Prostate gland (tissue), 2 donors: ENCODE measurements around the gene GAK. TPM values are rescaled to one million over a fixed set of nuclear protein-coding genes. Genes with fewer than 3 reads are reported as not detected.

Source experiments
- DNase-seq: peaks from one replicate; pipeline ENCODE4 v3.0.0-alpha.2; 2019; ENCODE audit warnings: low spot score
- H3K27ac ChIP-seq, 2 donors: fragments of 200-600 bp; sonication (generic); 2 replicates each; pipeline ENCODE4 v1.5.1; 2017 to 2019
- H3K27me3 ChIP-seq: fragments of 200-600 bp; sonication (generic); replicated peaks from 2 replicates; pipeline ENCODE4 v1.5.1; 2019; ENCODE audit not compliant: insufficient read depth
- H3K36me3 ChIP-seq, 2 donors: fragments of 200-600 bp; sonication (generic); 1 replicate in 1 of 2; 2 replicates in 1 of 2; pipeline versions ENCODE4 v1.5.1 to v1.8.1; 2017 to 2019
- H3K4me1 ChIP-seq: fragments of 200-600 bp; sonication (generic); replicated peaks from 2 replicates; pipeline ENCODE4 v1.5.1; 2019
- H3K4me3 ChIP-seq, 2 donors: fragments of 200-600 bp; sonication (generic); 2 replicates each; pipeline ENCODE4 v1.5.1; 2017 to 2019
- H3K9me3 ChIP-seq: fragments of 200-600 bp; sonication (generic); 2 replicates; pipeline ENCODE4 v1.5.1; 2017
- POLR2A ChIP-seq: fragments of 450-650 bp; IDR thresholded peaks from one replicate; pipeline ENCODE4 v1.6.1; 2016; ENCODE audit warnings: antibody characterized with exemption, mild to moderate bottlenecking
- POLR2AphosphoS5 ChIP-seq: sonication (generic); formaldehyde crosslinking; IDR thresholded peaks from one replicate; pipeline ENCODE4 v1.6.1; 2017; ENCODE audit warnings: antibody characterized with exemption
- WGBS: methylation state at CpG from one replicate; pipeline ENCODE4 v1.1.5; 2018; 5-methylcytosine and 5-hydroxymethylcytosine counted together
- intact Hi-C: fragments of 100-400 bp; cut with DNase I; formaldehyde crosslinking; loops from one replicate; pipeline ENCODE4 v1.14.2; 2022
- total RNA-seq, 2 donors: library from RNA; depleted of rRNA; stranded (reverse); fragments of >200 nt; gene quantifications; one replicate each; pipeline ENCODE4 v1.1.0, GENCODE V29; 2016
- TF ChIP-seq, protein P1 (sequence below), 4 experiments: fragments of 200-600 bp in 2 of 4; fragments of 450-650 bp in 2 of 4; sonication (generic) in 2 of 4; IDR thresholded peaks; 1 replicate in 3 of 4; 2 replicates in 1 of 4; pipeline ENCODE4 v1.5.1; 2016 to 2019; ENCODE audit warnings: antibody characterized with exemption in 4 of 4, mild to moderate bottlenecking in 2 of 4, moderate library complexity in 2 of 4

The GAK gene
- total RNA-seq, 2 donors from 2014 or later = 158 to 181 TPM

DNA sequence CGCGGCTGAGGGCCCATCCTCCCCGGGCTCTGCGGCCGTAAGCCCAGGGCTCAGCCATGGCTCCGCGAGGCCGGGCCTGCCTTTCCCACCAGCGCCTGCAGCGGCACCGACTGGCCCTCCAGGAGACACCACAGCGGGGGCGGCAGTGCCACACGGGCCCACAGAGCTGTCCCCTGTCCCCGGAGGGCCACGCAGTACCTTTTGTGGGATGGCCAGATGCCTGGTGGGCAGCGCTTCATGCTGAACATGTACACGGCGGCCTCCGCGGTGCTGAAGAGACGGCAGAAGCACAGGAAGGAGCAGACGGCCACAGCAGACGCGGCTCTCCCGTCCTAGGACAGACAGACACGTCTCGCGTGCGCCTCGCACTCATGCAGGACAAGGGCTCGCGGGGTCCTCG lies 50.4 kb downstream of the GAK start:
- intact Hi-C loops = no loop called here
- Histone ChIP-seq H3K27ac (no peak overlapping the region), H3K9me3 (no peaks in the 10 kb centered on the region), H3K4me3 (no peak overlapping the region), H3K4me1 (no peaks in the 10 kb centered on the region), H3K27me3 (no peaks in the 10 kb centered on the region), H3K36me3 (peaks cover 3 to 18% of the 10 kb centered on the region in 2 donors)
- DNase-seq = no peak
- TF ChIP-seq, protein P1, sequence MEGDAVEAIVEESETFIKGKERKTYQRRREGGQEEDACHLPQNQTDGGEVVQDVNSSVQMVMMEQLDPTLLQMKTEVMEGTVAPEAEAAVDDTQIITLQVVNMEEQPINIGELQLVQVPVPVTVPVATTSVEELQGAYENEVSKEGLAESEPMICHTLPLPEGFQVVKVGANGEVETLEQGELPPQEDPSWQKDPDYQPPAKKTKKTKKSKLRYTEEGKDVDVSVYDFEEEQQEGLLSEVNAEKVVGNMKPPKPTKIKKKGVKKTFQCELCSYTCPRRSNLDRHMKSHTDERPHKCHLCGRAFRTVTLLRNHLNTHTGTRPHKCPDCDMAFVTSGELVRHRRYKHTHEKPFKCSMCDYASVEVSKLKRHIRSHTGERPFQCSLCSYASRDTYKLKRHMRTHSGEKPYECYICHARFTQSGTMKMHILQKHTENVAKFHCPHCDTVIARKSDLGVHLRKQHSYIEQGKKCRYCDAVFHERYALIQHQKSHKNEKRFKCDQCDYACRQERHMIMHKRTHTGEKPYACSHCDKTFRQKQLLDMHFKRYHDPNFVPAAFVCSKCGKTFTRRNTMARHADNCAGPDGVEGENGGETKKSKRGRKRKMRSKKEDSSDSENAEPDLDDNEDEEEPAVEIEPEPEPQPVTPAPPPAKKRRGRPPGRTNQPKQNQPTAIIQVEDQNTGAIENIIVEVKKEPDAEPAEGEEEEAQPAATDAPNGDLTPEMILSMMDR (IDR thresholded peaks at IDR 0.05) = no peak
- no peak for TF ChIP-seq POLR2A
- no peak for TF ChIP-seq POLR2AphosphoS5
- WGBS = 93% methylated on average over 30 of the region's 34 CpGs

DNA sequence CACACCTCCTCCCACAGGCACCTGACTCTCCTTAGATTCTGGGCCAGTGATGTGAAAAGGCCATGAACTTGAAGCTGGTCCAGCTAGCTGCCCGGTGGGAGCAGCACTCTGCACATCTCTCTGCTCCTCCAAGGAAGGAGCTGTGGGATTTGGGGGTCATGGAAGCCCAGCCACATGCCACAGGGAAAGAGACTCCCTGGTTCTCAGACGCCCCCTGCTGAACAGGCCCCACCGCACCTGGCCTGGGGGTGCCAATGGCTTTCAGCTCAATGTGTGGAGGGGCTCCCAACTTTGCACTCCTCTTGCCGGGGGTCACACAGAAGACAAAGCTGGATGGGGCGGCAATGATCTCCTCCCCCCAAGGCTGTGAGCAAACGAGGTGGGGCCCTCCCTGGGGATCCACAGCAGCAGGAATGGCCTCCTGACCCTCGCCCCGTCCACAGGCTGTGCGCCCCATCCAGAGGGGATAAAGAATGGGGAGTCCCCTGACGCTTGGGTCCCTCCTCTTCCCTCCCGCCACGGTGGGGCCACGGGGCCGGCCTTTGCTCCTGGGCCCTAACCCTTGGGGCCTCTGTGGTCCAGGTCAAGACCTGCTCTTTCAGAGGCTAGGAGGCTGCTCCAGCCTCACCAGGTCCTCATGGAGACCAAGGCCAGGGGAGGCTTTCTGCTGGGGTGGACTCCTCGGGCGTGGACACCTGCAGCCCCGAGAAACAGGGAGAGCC lies 51.3 kb downstream of the GAK start:
- no peak for DNase-seq
- Histone ChIP-seq H3K36me3 (peaks cover 4 to 19% of the 10 kb centered on the region in 2 donors), H3K27ac (no peak overlapping the region), H3K4me1 (no peaks in the 10 kb centered on the region), H3K4me3 (no peak overlapping the region), H3K27me3 (no peaks in the 10 kb centered on the region), H3K9me3 (no peaks in the 10 kb centered on the region)
- 85% methylated on average over 17 of the region's 17 CpGs for WGBS
- intact Hi-C loops = no loop called here
- TF ChIP-seq POLR2AphosphoS5 = no peak
- TF ChIP-seq POLR2A = no peak
- TF ChIP-seq, protein P1 (IDR thresholded peaks at IDR 0.05) = no peak

DNA sequence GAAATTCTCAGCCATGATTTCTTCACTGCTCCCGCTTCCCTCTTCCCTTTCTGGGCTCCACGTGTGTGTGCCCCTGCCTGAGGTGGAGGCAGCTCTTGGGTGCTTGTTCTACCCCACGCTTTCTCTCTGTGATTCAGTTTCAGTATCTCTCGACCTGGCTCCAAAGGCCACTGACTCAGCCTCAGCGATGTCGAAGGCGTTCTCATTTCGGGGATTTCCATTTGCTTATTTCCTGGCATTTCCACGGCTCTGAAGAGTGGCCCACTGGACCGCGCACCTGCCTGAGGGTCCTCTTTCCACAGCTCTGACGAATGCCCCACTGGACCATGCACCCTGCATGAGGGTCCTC lies 52.4 kb downstream of the GAK start:
- H3K27me3 ChIP-seq = no peaks in the 10 kb centered on the region
- H3K4me1 ChIP-seq = no peaks in the 10 kb centered on the region
- TF ChIP-seq POLR2A (no peak), POLR2AphosphoS5 (no peak)
- TF ChIP-seq, protein P1 (IDR thresholded peaks at IDR 0.05) = no peak
- 94% methylated on average over 12 of the region's 12 CpGs for WGBS
- no peak overlapping the region for H3K4me3 ChIP-seq
- no peaks in the 10 kb centered on the region for H3K9me3 ChIP-seq
- DNase-seq = no peak
- no peak overlapping the region for H3K27ac ChIP-seq
- intact Hi-C loops = no loop called here
- peaks cover 4 to 19% of the 10 kb centered on the region in 2 donors for H3K36me3 ChIP-seq

DNA sequence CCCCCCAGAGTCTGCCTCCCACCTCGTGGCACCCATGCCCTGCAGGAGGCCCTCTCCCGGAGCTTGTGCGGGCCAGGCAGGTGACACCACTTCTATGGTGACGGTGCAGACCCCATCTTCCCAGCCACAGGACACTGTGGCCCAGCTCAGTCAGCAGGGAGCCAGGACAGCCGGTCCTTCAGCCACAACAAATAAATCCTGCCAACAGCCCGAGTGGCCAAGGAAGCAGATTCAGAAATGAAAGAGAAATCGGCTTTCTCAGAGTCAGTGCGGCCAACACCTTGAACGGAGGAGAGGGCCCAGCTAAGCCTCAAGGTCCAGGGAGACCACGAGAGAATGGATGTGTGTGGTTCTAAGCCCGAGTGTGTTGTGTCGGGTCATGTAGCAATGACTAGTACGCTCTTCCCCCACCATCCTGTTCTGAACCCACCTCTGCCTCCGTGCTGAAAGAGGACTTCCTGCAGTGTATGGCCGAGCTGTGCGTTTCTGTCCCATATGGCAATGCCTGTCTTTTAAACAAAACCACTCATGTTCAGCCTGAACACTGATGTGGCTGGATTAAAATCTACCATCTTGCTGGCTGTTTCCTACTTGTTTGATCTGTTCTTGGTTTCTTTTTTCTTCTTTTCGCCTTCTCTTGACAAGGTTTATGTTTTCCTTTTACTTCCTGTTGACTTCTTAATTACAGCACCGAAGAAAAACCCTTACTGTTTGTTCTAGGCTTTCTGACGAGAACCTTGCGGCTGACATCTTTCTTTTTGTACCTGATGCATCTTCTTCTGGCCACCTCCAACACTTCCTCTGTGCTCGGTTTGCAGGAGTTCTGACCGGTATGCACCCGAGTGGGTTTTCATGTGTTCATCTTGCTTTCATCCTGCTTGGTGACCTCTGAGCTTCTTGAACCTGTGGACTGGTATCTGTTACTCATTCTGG lies 53.1 kb downstream of the GAK start:
- TF ChIP-seq POLR2A (no peak), POLR2AphosphoS5 (no peak)
- TF ChIP-seq, protein P1 (IDR thresholded peaks at IDR 0.05) = no peak
- Histone ChIP-seq H3K9me3 (no peaks in the 10 kb centered on the region), H3K4me3 (no peak overlapping the region), H3K36me3 (peaks cover 4 to 19% of the 10 kb centered on the region in 2 donors), H3K27me3 (no peaks in the 10 kb centered on the region), H3K4me1 (no peaks in the 10 kb centered on the region), H3K27ac (no peak overlapping the region)
- intact Hi-C loops = no loop called here
- DNase-seq = no peak
- whole genome bisulfite sequencing = 91% methylated on average over 23 of the region's 23 CpGs
